OCI-LY3 (cell line): ENCODE results near the gene CCDC71.
A peak's percentile ranks its signal among the peaks of the same experiment; 100 is the strongest.

Source experiments
- H2AFZ ChIP-seq: fragments of 200-600, 300-600 bp; shearing (Covaris generic); 2 replicates; pipeline ENCODE4 v1.6.0; 2014; ENCODE audit warnings: antibody characterized with exemption, low read depth, low read length
- H3K27ac ChIP-seq: fragments of 200-600, 300-600 bp; sonication (generic); 2 replicates; pipeline ENCODE4 v1.5.1; 2014; ENCODE audit warnings: mild to moderate bottlenecking, low read length, moderate library complexity, mixed read lengths
- H3K27me3 ChIP-seq: fragments of 200-600, 300-600 bp; sonication (generic); 2 replicates; pipeline ENCODE4 v1.6.1; 2014; ENCODE audit warnings: low read depth, low read length, mixed read lengths
- H3K36me3 ChIP-seq: fragments of 200-600, 300-600 bp; sonication (generic); replicated peaks from 2 replicates; pipeline ENCODE3; 2014; ENCODE audit warnings: low read depth, low read length, mixed read lengths
- H3K4me1 ChIP-seq: fragments of 300-600, 200-600 bp; sonication (generic); 2 replicates; pipeline ENCODE4 v1.6.1; 2014; ENCODE audit warnings: low read length, mixed read lengths
- H3K4me2 ChIP-seq: fragments of 200-600, 300-600 bp; sonication (generic); 2 replicates; pipeline ENCODE4 v1.6.1; 2014; ENCODE audit warnings: low read length, mixed read lengths
- H3K4me3 ChIP-seq: fragments of 300-600, 200-600 bp; sonication (generic); 2 replicates; pipeline ENCODE4 v1.5.1; 2014; ENCODE audit warnings: antibody characterized with exemption, mild to moderate bottlenecking, low read length, moderate library complexity
- H3K79me2 ChIP-seq: fragments of 300-600, 200-600 bp; shearing (Covaris generic); 2 replicates; pipeline ENCODE4 v1.6.1; 2014; ENCODE audit warnings: mild to moderate bottlenecking, low read length, mixed read lengths
- H3K9ac ChIP-seq: fragments of 300-600, 200-600 bp; shearing (Covaris generic); 2 replicates; pipeline ENCODE4 v1.6.0; 2014; ENCODE audit warnings: mild to moderate bottlenecking, low read length, moderate library complexity
- H3K9me3 ChIP-seq: fragments of 200-600, 300-600 bp; shearing (Covaris generic); 2 replicates; pipeline ENCODE4 v1.6.1; 2014; ENCODE audit warnings: low read length, mixed read lengths; ENCODE audit not compliant: insufficient read depth
- H4K20me1 ChIP-seq: fragments of 200-600, 300-600 bp; sonication (generic); 2 replicates; pipeline ENCODE4 v1.6.1; 2016; ENCODE audit warnings: low read length, mixed read lengths; ENCODE audit not compliant: insufficient read depth
- EZH2phosphoT487 ChIP-seq: fragments of 200-600 bp; shearing (Covaris generic); IDR thresholded peaks from 2 replicates; pipeline ENCODE4 v1.6.1; 2018; ENCODE audit warnings: antibody characterized with exemption, mixed run types, low read depth
- TF ChIP-seq, protein P1 (sequence below): fragments of 200-600, 300-600 bp; sonication (generic); IDR thresholded peaks from 2 replicates; pipeline ENCODE4 v1.5.1; 2014; ENCODE audit warnings: antibody characterized with exemption, low read length, low read depth

The CCDC71 gene

DNA sequence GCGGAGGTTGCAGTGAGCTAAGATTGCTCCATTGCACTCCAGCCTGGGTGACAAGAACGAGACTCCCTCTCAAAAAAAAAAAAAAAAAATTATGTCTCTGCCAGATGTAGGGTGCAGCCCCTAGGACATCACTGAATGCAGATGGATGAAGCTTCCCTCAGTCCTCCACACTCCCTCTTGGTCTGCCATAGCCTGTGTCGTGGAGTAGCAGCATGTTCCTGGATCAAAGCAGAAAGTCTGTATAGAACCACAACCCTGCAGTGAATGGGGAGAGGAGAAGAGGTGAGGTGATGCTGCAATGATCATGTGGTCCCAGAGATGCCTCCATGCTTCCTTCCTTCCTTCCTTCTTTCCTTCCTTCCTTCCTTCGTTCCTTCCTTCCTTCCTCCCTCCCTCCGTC, 18.0 kb downstream of the CCDC71 start:
- Histone ChIP-seq H3K4me1 (no peaks in the 10 kb centered on the region), H3K9me3 (no peaks in the 10 kb centered on the region), H4K20me1 (no peaks in the 10 kb centered on the region), H3K27me3 (no peaks in the 10 kb centered on the region), H3K27ac (no peak overlapping the region), H3K4me3 (no peak overlapping the region), H2AFZ (no peak overlapping the region), H3K36me3 (no peaks in the 10 kb centered on the region), H3K9ac (no peak overlapping the region), H3K79me2 (no peaks in the 10 kb centered on the region), H3K4me2 (no peak overlapping the region)
- TF ChIP-seq, protein P1, sequence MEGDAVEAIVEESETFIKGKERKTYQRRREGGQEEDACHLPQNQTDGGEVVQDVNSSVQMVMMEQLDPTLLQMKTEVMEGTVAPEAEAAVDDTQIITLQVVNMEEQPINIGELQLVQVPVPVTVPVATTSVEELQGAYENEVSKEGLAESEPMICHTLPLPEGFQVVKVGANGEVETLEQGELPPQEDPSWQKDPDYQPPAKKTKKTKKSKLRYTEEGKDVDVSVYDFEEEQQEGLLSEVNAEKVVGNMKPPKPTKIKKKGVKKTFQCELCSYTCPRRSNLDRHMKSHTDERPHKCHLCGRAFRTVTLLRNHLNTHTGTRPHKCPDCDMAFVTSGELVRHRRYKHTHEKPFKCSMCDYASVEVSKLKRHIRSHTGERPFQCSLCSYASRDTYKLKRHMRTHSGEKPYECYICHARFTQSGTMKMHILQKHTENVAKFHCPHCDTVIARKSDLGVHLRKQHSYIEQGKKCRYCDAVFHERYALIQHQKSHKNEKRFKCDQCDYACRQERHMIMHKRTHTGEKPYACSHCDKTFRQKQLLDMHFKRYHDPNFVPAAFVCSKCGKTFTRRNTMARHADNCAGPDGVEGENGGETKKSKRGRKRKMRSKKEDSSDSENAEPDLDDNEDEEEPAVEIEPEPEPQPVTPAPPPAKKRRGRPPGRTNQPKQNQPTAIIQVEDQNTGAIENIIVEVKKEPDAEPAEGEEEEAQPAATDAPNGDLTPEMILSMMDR: no peak
- TF ChIP-seq EZH2phosphoT487: no peak

DNA sequence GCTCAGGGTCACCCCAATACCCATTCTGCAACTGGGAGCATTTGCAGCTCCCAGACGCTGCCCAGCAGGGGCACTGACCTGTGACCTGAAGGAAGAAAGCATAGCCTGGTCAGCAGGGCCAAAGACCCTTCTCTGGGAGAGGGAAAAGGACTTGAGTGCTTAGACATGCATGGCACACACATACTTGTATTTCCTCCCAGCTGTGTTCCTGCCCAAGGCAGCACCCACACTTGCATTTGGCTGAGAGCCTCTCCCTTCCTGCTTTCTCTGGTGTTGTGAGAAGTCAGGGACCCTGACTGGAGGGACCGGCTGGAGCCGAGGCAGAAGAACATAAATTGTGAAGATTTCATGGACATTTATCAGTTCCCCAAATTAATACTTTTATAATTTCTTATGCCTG, 26.1 kb downstream of the CCDC71 start:
- no peaks in the 10 kb centered on the region for H3K9me3 ChIP-seq
- no peak overlapping the region for H3K4me3 ChIP-seq
- H4K20me1 ChIP-seq: no peaks in the 10 kb centered on the region
- H3K4me1 ChIP-seq: no peaks in the 10 kb centered on the region
- TF ChIP-seq, protein P1: no peak
- no peak for TF ChIP-seq EZH2phosphoT487
- no peaks in the 10 kb centered on the region for H3K36me3 ChIP-seq
- H3K27me3 ChIP-seq: peaks cover 12% of the 10 kb centered on the region
- H3K9ac ChIP-seq: no peak overlapping the region
- H3K79me2 ChIP-seq: no peaks in the 10 kb centered on the region
- no peak overlapping the region for H3K27ac ChIP-seq
- no peak overlapping the region for H2AFZ ChIP-seq
- H3K4me2 ChIP-seq: no peak overlapping the region

DNA sequence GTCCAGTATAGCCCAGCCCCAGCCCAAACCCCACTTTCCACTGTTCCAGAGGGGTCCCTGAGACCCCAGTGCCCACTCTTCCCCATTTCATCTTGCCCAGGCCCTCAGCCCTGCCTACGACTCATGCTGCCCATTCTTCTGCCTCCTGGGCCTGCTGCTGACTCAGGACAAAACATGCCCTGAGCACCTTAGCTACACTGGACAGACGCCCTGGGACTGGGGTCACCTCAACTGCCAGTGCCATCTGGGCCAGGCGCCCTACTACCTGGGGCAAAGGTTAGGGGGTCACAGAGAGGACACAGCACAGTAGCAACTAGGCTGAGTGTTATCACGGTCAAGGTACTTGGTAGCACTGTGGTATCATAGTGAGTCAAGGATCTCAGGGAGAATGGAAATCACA, 30.6 kb downstream of the CCDC71 start:
- TF ChIP-seq EZH2phosphoT487: no peak
- TF ChIP-seq, protein P1: no peak
- H3K4me3 ChIP-seq: no peak overlapping the region
- no peaks in the 10 kb centered on the region for H3K9me3 ChIP-seq

DNA sequence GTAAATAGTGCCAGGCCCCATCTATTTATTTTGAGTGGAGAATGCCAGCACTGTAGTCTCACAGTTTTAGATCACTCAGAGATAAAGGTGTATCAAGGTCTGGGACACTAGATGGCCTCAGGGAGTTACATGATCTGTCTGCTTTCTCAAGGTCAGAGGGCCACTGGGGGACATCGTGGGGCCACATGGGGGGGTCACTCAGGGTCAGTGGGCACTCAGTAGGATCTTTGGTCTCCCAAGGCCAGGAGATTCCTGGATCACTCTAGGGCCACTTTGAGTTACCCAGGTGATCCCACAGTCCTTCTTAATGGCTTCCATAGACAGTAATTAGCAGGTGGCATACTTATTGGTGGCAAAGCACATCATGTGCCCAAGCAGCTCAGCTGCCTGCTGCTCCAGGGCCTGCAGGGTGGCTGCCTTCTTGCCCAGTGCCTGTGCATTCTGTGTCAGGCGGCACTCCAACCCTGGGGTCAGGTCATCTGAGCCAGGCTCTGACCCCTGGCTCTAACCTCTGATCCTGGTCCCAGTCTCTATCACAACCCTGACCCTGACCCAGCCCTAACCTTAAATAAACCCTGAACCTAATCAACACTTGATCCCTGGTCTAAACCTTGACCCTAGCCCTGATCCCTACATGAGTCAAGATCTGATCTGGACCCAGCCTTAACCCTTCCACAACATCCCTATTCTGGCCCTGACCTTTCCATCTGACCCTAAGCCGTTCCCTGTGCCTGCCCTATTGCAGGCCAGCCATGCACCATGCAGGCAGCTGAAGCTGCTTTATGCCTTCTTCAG, 31.5 kb downstream of the CCDC71 start:
- H3K79me2 ChIP-seq: no peaks in the 10 kb centered on the region
- no peaks in the 10 kb centered on the region for H3K36me3 ChIP-seq
- H3K4me3 ChIP-seq: no peak overlapping the region
- H3K4me2 ChIP-seq: no peak overlapping the region
- TF ChIP-seq, protein P1: peak; percentile 25
- no peak for TF ChIP-seq EZH2phosphoT487
- no peak overlapping the region for H2AFZ ChIP-seq
- H3K27ac ChIP-seq: no peak overlapping the region
- peaks cover 7% of the 10 kb centered on the region for H3K27me3 ChIP-seq
- no peaks in the 10 kb centered on the region for H3K9me3 ChIP-seq
- H3K4me1 ChIP-seq: no peaks in the 10 kb centered on the region
- no peaks in the 10 kb centered on the region for H4K20me1 ChIP-seq
- no peak overlapping the region for H3K9ac ChIP-seq

More for the DNA sequence above, 30.6 kb downstream of the CCDC71 start:
- H3K36me3 ChIP-seq: no peaks in the 10 kb centered on the region
- no peak overlapping the region for H2AFZ ChIP-seq
- no peaks in the 10 kb centered on the region for H3K4me1 ChIP-seq
- peaks cover 12% of the 10 kb centered on the region for H3K27me3 ChIP-seq
- no peaks in the 10 kb centered on the region for H3K79me2 ChIP-seq
- no peak overlapping the region for H3K9ac ChIP-seq
- no peaks in the 10 kb centered on the region for H4K20me1 ChIP-seq
- H3K4me2 ChIP-seq: no peak overlapping the region
- H3K27ac ChIP-seq: no peak overlapping the region
